ENCODE data around the gene NRG2. TPM values are rescaled to one million over a fixed set of nuclear protein-coding genes. Genes with fewer than 3 reads are reported as not detected.

Gene NRG2
- total RNA-seq, 2 donors from 2014 or later, result 6.6 to 11.1 TPM

DNA sequence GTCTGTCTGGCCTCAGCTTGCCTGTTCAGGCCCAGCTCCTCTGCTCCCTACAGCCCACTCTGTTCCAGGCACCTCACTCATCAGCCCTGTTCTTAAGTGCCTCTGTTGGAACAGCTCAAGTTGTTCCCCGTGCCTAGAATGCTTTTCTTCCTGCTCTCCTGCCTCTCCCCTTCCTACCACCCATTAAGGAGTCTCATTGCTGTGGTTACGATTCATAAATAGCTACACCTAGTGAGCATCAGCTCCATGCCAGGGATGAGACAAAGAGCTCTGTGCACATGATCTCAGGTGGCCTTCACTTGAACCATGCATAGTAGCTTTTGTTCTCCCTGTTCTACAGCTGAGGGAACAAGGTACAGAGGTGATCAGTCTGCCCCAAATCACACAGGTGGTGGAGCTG is 193.2 kb downstream of the NRG2 start:
- WGBS, result 35% methylated on average over 2 of the region's 2 CpGs
- no peaks in the 10 kb centered on the region for H3K36me3 ChIP-seq
- H3K27ac ChIP-seq, result peak overlapping the region in 1 of 2 donors; percentile 24
- no peaks in the 10 kb centered on the region for H3K9me3 ChIP-seq
- TF ChIP-seq, protein P1, sequence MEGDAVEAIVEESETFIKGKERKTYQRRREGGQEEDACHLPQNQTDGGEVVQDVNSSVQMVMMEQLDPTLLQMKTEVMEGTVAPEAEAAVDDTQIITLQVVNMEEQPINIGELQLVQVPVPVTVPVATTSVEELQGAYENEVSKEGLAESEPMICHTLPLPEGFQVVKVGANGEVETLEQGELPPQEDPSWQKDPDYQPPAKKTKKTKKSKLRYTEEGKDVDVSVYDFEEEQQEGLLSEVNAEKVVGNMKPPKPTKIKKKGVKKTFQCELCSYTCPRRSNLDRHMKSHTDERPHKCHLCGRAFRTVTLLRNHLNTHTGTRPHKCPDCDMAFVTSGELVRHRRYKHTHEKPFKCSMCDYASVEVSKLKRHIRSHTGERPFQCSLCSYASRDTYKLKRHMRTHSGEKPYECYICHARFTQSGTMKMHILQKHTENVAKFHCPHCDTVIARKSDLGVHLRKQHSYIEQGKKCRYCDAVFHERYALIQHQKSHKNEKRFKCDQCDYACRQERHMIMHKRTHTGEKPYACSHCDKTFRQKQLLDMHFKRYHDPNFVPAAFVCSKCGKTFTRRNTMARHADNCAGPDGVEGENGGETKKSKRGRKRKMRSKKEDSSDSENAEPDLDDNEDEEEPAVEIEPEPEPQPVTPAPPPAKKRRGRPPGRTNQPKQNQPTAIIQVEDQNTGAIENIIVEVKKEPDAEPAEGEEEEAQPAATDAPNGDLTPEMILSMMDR (IDR thresholded peaks at IDR 0.05), result no peak
- TF ChIP-seq POLR2A (IDR thresholded peaks at IDR 0.05), result no peak
- no peak for TF ChIP-seq POLR2AphosphoS5 (IDR thresholded peaks at IDR 0.05)
- no peak overlapping the region for H3K4me3 ChIP-seq
- no peak for DNase-seq (ENCODE audit: low spot score)
- intact Hi-C loops (cut with DNase I), result loop anchor here (5.0 kb wide), 1 partner anchor 117 kb away; no protein-coding TSS in a partner anchor
- no peaks in the 10 kb centered on the region for H3K27me3 ChIP-seq (replicated peaks; ENCODE audit: insufficient read depth)
- no peaks in the 10 kb centered on the region for H3K4me1 ChIP-seq (replicated peaks)

DNA sequence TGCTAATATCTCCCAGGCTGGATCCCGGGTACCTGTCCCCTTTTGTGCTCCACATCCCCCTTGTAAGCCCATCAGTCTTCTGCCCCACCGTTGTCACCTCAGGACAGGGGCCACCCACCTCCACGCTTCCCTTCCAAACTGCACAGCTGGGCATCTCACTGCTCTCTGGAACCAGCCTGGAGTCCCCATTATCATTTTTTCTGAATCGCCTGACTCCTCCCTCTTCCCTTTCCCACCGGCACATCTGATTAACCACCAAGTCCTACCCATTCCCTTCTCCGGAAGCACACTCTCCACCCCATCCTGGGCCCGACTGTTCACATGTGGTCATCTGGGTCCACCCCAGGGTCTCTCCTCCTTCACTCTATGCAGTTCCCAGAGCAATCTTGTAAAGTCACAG is 193.6 kb downstream of the NRG2 start:
- no peak for DNase-seq (ENCODE audit: low spot score)
- H3K36me3 ChIP-seq, result no peaks in the 10 kb centered on the region
- peak overlapping the region in 1 of 2 donors; percentile 24 for H3K27ac ChIP-seq
- no peak overlapping the region for H3K4me3 ChIP-seq
- no peak for TF ChIP-seq POLR2AphosphoS5 (IDR thresholded peaks at IDR 0.05)
- TF ChIP-seq POLR2A (IDR thresholded peaks at IDR 0.05), result no peak
- TF ChIP-seq, protein P1 (IDR thresholded peaks at IDR 0.05), result no peak
- intact Hi-C loops (cut with DNase I), result loop anchor here (5.0 kb wide), 1 partner anchor 118 kb away; no protein-coding TSS in a partner anchor
- H3K4me1 ChIP-seq (replicated peaks), result no peaks in the 10 kb centered on the region
- WGBS, result 72% methylated on average over 7 of the region's 7 CpGs
- H3K9me3 ChIP-seq, result no peaks in the 10 kb centered on the region
- no peaks in the 10 kb centered on the region for H3K27me3 ChIP-seq (replicated peaks; ENCODE audit: insufficient read depth)

DNA sequence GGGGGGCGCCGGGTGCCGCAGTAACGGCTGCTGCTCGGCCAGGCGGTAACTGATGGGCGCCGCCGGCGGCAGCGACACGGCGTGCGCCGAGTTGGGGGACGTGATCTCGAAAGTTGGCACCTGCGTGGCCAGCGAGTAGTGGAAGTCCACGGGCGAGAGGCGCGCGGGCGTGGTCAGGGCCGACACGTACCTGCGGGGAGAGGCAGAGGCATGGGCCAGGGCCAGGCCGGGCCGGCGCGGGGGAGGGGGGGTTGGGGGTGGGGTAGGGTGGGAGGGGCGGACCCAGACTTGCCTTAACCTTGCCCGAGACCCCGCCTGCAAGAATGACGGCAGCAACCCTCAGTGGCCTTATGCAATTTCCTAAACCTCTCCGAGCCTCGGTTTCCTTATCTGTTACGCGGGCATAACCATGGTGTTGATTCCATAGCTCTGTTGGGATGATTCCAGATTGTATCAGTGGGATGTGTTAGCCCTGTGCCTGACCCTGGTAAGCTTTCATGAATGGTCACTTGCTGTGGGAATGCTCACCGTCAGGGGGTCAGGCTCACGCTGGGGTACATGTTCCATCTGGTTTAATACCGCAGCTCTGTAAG is 194.5 kb downstream of the NRG2 start:
- 46% methylated on average over 39 of the region's 43 CpGs for WGBS
- intact Hi-C loops (cut with DNase I), result loop anchor here (5.0 kb wide), 1 partner anchor 119 kb away; no protein-coding TSS in a partner anchor
- Histone ChIP-seq H3K36me3 (no peaks in the 10 kb centered on the region), H3K27me3 (replicated peaks; ENCODE audit: insufficient read depth) (no peaks in the 10 kb centered on the region), H3K4me1 (replicated peaks) (no peaks in the 10 kb centered on the region), H3K4me3 (peak overlapping the region; percentile 36 to 44), H3K9me3 (no peaks in the 10 kb centered on the region), H3K27ac (peak overlapping the region; percentile 46 to 54)
- DNase-seq (ENCODE audit: low spot score), result no peak
- TF ChIP-seq POLR2A (IDR thresholded peaks at IDR 0.05), result no peak
- TF ChIP-seq POLR2AphosphoS5 (IDR thresholded peaks at IDR 0.05), result no peak
- TF ChIP-seq, protein P1 (IDR thresholded peaks at IDR 0.05), result no peak

DNA sequence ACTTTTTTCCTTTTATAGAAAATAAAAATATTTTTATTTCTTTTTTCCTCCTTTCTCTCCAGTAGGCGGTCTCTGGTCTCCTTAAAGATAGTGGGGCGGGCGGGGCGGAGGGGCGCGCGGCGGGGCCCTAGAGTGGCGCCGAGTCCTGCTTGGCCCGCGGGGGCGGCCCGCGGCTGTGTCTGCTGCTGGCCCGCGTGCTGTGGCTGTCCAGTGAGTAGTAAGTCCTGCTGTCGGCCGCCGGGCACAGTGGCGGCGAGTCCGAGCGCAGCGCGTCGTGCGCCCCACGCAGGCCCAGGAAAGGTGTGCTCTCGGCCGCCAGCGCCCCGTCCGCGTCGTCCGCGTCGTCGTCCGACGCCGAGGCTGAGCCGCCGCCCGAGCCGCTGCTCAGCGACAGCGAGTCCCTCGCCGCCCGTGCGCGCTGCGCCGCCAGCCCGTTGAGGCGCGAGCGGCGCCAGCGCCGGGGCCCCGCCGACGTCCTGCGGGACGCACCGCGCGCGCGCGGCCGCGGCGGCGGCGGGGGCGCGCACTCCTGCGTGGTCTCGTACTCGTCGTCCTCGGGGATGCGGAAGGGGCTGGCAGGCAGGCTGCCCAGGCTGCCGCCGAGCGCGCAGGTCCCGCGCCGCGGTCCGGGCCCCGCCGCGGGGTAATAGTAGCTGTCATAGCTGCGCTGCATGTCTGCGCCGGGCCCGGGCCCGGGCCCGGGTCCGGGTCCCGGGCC is 195.2 kb downstream of the NRG2 start:
- Histone ChIP-seq H3K9me3 (no peaks in the 10 kb centered on the region), H3K4me3 (peak overlapping the region; percentile 36 to 44), H3K36me3 (no peaks in the 10 kb centered on the region), H3K27ac (peak overlapping the region; percentile 46 to 54), H3K4me1 (replicated peaks) (no peaks in the 10 kb centered on the region), H3K27me3 (replicated peaks; ENCODE audit: insufficient read depth) (no peaks in the 10 kb centered on the region)
- intact Hi-C loops (cut with DNase I), result loop anchor here (5.0 kb wide), 1 partner anchor 119 kb away; no protein-coding TSS in a partner anchor
- WGBS, result 20% methylated on average over 69 of the region's 107 CpGs
- DNase-seq (ENCODE audit: low spot score), result no peak
- TF ChIP-seq POLR2A (IDR thresholded peaks at IDR 0.05) (no peak), POLR2AphosphoS5 (IDR thresholded peaks at IDR 0.05) (no peak)
- TF ChIP-seq, protein P1 (IDR thresholded peaks at IDR 0.05), result no peak

Measured in prostate gland (tissue), 2 donors.